BE2C (cell line): ENCODE results near the gene CYB5B.
"Not testable (repeated sequence)": the region's sequence is repeated elsewhere in the genome, so short reads cannot be mapped to it uniquely, and the experiment has no call there.

Experiments used
- DNase-seq: peaks from one replicate; pipeline ENCODE4 v3.0.0-alpha.2; 2020
- H3K27me3 ChIP-seq: fragments of 250-450 bp; sonication (Bioruptor Pico); 2 replicates; pipeline ENCODE4 v1.5.1; 2020; ENCODE audit warnings: mild to moderate bottlenecking
- H3K36me3 ChIP-seq: fragments of 250-450 bp; sonication (Bioruptor Pico); 2 replicates; pipeline ENCODE4 v1.5.1; 2020; ENCODE audit warnings: mild to moderate bottlenecking
- H3K4me1 ChIP-seq: fragments of 250-450 bp; sonication (Bioruptor Pico); 2 replicates; pipeline ENCODE4 v1.5.1; 2020
- H3K4me3 ChIP-seq: 2 replicates; pipeline ENCODE4 v1.5.1; 2011; ENCODE audit warnings: low read depth, low read length
- H3K9me3 ChIP-seq: fragments of 250-450 bp; sonication (Bioruptor Pico); 2 replicates; pipeline ENCODE4 v1.5.1; 2020
- TF ChIP-seq, protein P1 (sequence below): IDR thresholded peaks from 2 replicates; pipeline ENCODE4 v1.5.1; 2012; ENCODE audit warnings: mild to moderate bottlenecking, low read depth, low read length

The CYB5B gene

GRCh38 chr16:69419956-69420355 is 4.5 kb upstream of the CYB5B start:
- no peak for DNase-seq
- H3K27me3 ChIP-seq: no peaks in the 10 kb centered on the region
- TF ChIP-seq, protein P1, sequence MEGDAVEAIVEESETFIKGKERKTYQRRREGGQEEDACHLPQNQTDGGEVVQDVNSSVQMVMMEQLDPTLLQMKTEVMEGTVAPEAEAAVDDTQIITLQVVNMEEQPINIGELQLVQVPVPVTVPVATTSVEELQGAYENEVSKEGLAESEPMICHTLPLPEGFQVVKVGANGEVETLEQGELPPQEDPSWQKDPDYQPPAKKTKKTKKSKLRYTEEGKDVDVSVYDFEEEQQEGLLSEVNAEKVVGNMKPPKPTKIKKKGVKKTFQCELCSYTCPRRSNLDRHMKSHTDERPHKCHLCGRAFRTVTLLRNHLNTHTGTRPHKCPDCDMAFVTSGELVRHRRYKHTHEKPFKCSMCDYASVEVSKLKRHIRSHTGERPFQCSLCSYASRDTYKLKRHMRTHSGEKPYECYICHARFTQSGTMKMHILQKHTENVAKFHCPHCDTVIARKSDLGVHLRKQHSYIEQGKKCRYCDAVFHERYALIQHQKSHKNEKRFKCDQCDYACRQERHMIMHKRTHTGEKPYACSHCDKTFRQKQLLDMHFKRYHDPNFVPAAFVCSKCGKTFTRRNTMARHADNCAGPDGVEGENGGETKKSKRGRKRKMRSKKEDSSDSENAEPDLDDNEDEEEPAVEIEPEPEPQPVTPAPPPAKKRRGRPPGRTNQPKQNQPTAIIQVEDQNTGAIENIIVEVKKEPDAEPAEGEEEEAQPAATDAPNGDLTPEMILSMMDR: no peak
- no peaks in the 10 kb centered on the region for H3K36me3 ChIP-seq
- H3K4me1 ChIP-seq: no peaks in the 10 kb centered on the region
- H3K9me3 ChIP-seq: no peaks in the 10 kb centered on the region
- no peak overlapping the region for H3K4me3 ChIP-seq

DNA sequence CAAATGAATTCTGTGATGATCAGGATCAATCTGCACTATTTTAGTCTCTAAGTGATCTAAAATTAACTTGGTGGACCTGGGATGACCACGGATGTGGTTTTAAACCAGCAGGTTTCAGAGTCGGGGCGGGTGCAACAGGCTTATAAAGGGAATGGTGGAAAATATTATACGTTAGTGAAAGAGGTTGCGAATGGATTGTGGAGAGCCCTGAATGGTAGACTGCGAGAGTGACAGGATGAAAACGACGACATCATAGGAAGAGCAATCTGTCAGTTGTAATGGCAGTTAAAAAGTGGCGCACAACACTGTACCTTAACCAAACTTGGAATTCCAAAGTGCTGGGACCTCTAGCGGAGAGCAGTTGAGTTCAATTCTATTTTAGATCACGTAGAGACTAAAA is 1.2 kb upstream of the CYB5B start:
- TF ChIP-seq, protein P1: no peak
- Histone ChIP-seq H3K4me1 (no peaks in the 10 kb centered on the region), H3K36me3 (peaks cover 6% of the 10 kb centered on the region), H3K4me3 (no peak overlapping the region), H3K9me3 (no peaks in the 10 kb centered on the region), H3K27me3 (no peaks in the 10 kb centered on the region)
- no peak for DNase-seq

DNA sequence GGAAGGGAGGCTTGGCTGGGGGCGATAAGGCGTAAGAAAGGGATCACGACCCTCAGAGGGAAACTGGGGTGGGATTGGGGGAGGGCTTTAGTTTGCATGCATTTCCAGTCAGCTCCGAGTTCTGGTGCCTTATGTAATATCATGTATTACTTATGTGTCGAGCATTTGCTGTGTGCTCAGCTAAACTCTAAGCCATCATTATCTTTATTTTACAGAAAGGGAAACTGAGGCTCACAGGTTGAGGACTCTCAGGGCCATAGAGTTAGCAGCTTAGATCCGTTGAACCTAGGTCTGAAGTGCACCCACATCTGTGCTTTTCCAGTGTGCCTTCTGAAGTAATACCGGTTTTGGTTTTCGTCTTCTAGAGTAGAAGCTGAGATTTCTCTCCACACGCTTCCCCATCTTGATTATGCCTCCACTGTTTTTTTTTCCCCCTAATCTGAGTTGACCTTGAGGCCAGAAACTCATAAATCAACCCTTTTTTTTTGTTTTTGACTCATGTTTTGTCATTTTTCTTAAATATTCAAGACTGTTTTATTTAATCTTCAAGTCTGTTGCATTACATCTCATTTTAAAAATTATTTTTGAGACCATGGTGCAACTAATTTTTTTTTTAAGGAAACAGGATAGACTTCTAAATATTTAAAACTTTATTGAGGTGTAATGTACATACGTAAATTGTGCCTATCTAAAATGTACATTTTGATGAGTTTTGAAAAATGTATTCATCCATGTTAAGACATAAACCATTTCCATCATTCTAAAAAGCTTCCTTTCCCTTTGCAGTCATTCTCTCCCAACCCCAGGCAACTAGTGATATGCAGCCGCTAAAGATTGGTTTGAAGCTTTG is 741 bp downstream of the CYB5B start:
- Histone ChIP-seq H3K27me3 (no peaks in the 10 kb centered on the region), H3K9me3 (no peaks in the 10 kb centered on the region), H3K36me3 (peaks cover 22% of the 10 kb centered on the region), H3K4me1 (no peaks in the 10 kb centered on the region), H3K4me3 (peak overlapping the region; percentile 100)
- no peak for DNase-seq
- TF ChIP-seq, protein P1: no peak

- no peak overlapping the region for H3K4me3 ChIP-seq
- peaks cover 50% of the 10 kb centered on the region for H3K36me3 ChIP-seq
Observed at GRCh38 chr16:69428652-69429051, 4.2 kb downstream of the CYB5B start.

GRCh38 chr16:69429058-69429640 is 4.7 kb downstream of the CYB5B start:
- peaks cover 12% of the 10 kb centered on the region for H3K4me1 ChIP-seq
- peaks cover 53% of the 10 kb centered on the region for H3K36me3 ChIP-seq
- H3K27me3 ChIP-seq, DNase-seq, H3K9me3 ChIP-seq, H3K4me3 ChIP-seq: not testable (repeated sequence)

More at GRCh38 chr16:69428652-69429051, 4.2 kb downstream of the CYB5B start:
- peaks cover 12% of the 10 kb centered on the region for H3K4me1 ChIP-seq
- no peak for DNase-seq
- TF ChIP-seq, protein P1: no peak
- peaks cover 3% of the 10 kb centered on the region; the same call in 1 of the 2 replicates for H3K27me3 ChIP-seq
- no peaks in the 10 kb centered on the region for H3K9me3 ChIP-seq

DNA sequence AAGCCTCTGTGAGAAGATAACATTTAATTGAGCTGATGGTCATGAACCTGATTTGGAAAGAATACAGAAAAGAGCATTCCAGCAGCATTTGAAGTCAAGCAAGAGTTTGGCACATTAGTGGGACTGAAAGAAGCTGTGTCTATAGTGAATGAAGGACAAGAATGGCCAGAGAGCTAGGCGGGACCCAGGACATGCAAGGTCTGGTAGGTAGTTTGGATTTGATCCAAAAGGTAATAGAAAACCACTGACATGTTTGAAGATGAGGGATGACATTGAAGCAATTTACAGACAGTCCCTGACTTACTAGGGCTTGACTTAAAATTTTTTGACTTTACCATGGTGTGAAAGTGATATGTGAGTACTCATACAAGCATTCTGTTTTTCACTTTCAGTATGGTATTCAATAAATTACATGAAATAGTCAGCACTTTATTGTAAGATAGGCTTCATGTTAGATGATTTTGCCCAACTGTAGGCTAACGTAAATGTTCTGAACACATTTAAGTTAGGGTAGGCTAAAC is 7.6 kb downstream of the CYB5B start:
- Histone ChIP-seq H3K36me3 (peaks cover 64% of the 10 kb centered on the region), H3K4me1 (peaks cover 15% of the 10 kb centered on the region), H3K4me3 (no peak overlapping the region), H3K27me3 (peaks cover 3% of the 10 kb centered on the region; the same call in 1 of the 2 replicates), H3K9me3 (no peaks in the 10 kb centered on the region; the same call in 1 of the 2 replicates)
- TF ChIP-seq, protein P1: no peak
- no peak for DNase-seq
